NCI-H1694 (cell line): Measurements from ENCODE around the gene CORO2B.
"Not testable (repeated sequence)": the region's sequence is repeated elsewhere in the genome, so short reads cannot be mapped to it uniquely, and the experiment has no call there.

ENCODE experiments used
- DNase-seq: peaks from one replicate; lab custom pipeline; 2025; lab: John Stamatoyannopoulos, UW

CORO2B gene

DNA sequence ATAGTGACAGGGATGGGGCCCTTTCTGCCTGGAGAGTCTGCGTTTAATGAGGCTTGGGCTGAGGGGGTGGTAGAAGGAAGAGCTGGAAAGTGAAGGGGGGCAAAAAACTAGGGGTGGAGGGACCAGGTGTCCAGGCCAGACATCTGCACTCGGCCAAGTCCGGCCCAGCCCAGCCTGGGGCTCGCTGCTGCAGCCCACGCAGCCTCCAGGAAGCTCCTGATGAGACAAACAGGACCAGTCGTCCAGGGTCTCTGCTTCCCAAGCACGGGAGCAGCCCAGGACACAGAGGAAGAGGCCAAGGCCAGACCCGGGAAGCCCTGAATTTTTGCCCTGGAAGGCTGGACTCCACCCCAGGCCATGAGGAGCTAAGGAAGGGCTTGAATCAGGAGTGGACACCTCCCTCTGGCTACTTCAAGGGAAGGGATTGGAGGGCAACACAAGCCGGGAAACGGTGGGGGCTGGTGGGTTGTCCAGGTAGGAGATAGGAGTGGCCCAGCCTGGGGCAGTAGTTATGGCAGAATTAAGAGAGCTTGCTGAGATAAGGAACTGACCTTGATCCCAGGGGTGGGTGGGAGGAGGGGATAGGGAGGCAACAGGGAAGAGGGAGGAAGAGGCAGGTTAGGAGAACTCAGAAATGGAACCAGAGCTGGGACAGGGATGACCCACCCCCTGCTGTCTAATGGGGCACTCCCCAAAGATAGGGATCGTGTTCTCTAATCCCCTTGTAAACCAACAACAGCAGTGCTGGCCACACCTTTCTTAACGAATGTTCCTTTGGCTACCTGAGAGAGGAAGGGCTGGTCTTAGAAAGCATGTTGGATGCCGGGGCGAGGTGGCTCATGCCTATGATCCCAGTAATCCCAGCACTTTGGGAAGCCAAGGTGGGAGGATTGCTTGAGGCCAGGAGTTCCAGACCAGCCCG is 152.4 kb downstream of the CORO2B start:
- DNase-seq = no peak

DNA sequence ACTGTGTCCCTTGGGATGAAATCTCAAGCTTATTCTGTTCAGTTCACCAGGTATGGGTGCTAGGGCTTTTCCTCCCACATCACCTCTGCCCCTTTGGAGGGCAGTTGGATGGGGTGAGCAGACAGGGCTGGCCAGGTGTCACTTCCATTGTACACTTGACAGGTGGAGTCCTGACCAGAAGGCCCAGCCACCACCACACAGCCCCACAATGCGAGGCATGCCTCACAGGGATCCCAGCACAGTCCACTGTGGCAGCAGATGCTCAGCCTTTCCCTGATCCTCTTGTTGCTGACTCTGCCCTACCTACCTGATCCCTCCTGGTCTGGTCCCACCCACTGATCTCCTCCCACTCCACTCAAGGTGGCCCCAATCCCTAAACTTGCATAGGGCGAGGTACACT is 153.7 kb downstream of the CORO2B start:
- no peak for DNase-seq

DNA sequence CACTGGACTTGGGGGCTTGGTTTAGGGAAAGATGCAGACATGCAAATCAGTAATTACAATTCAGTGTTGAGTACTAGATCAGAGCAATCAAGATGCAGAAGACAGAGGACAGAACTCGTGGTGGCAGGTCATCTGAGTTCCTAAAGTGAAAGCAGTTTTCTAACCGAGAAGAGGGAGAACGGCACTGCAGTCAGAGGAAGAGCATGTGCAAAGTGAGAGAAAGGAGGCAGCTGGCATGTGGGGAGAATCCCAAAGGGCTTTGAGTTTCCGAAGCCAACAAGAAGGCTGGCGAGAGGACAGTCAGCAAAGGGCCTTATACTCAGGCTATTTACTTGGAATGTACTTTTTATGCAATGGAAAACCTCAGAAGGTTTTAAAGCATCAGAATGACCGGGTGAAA is 154.9 kb downstream of the CORO2B start:
- no peak for DNase-seq

DNA sequence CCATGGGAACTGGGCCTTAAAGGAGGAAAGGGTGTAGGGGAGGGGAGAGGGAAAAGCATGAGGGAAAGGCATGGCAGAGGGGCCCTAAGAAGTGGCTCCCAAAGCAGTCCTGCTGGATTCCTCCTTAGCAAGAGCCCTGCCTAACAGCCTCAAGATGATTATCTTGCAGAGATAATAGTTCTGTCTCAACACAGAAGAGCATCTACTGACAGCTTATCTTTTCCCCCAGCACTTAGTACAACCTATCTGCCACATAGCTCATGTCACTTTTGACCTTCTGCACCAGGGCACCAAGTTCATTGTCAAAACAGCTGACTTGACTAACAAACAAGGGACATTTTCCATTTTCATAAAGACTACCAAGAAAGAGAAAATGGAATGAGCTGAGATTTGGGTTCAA is 155.6 kb downstream of the CORO2B start:
- no peak for DNase-seq

DNA sequence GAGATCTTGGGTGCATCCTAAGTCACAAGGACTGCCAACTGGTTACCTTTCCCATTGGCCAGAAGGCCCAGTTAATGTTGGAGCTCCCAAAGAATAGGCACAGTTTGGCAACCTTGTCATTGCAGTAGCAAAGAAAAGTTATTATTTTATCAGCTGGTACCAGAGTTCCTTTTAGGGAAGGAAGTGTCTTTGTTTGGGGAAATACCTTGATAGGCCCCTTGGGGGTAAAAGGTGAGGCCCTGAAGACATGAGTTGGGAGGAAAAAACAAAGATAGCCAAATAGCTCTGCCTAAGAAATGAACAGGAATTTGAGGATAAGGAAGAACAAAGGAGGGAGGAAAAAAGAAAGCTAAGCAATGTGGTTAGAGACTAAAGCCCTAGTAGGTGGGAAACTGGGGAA is 156.1 kb downstream of the CORO2B start:
- no peak for DNase-seq

DNA sequence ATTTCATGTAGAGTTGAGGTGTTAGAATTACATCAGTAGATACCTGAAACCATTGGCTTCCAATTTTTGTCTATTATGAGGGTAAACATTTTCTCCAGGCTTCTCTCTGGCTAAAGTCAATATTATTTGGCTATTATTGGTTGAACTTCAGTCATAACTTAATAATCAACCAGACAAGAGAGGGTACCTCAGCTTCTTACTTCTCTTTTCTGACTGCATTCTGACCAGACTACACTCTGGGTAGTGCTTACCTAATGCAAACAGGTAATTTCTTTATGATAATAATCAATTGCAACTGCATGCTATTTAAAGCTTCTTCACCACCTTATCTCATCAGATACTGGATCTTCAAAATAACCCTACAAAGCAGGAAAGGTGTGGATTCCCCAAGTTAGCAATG is 156.8 kb downstream of the CORO2B start:
- DNase-seq = no peak

DNA sequence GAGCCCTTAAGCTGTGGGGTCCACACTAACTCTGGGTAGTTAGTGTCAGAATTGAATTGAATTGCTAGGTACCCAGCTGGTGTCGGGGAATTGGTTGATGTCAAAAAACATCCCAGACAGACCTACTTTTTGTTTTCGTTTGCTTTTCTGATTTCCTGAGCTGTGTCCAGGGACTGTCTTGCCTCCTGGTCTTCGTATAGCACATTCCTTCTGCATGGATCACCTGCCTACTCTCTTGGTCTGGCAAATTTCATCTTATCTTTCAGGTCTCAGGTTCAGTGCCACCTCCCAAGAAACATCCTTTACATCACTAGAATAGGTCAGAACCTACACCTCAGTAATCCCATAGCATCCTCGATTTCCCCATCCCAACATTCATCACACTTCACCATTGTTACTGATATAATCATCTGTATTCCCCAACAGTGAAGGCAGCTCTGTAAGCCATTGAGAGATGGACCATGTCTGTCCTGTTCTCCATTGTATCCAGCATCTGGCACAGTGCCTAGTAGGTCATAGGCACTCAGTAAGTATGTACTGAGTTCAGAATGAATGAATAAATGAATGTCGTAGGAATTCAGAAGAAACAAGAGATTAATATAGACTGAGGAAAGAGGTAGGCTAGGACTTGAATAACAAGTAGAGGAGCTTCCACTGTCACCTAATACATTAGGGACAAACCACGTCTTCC is 160.7 kb downstream of the CORO2B start:
- DNase-seq = no peak

DNA sequence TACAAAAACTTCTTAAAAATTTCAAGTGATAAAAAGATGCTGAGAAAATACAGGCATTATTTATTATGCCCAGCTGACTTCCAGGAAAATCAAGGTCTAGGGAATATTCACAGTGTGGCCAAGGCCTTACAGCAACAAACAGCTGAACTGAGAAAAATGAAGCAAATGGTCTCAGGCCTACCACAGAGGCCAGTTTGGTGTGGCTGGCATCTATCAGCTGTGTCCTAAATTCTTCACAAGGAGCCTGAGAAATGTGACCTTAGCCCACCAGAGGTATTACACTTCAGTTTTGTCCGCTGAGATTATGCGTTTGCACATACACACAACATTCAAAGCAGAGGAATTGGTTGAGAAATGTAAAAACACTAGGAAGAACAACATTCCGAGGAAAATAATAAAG is 164.5 kb downstream of the CORO2B start:
- no peak for DNase-seq

DNA sequence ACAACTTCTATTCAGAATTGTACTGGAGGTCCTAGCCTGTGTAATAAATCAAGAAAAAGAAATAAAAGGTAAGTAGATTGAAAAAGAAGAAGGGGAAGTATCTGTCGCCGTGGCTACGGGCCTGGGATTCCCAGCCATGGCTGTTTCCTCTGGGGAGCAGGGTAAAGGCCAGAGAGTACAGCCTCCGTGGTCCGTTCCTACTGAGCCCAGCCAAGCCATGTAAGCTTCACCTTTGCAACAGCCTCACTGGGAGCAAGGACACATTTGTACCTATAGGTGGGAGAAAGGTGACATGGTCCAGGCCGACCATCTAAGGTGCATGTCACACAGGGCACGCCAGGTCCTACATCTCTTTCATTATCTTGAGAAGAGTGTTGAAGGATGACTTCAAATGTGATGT is 170.6 kb downstream of the CORO2B start:
- DNase-seq = no peak

DNA sequence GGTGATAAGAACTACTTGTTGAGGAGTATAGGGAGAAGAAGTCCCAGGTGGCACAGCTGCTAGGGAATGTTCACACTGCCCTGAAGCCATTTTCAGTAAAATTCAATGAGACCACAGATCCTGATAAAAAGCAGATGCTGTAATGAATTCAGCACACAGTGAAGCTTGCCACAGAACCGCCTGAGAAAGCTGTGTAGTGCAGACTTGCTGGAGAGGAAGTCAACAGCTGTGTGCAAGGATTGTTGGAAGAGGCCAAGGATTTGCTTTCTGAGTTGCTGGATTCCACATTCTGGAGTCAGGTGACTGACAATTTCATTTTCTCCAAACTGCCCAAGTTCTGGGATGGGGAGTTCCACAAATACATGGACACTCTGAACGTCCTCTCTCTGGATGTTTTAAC is 171.0 kb downstream of the CORO2B start:
- DNase-seq = no peak

DNA sequence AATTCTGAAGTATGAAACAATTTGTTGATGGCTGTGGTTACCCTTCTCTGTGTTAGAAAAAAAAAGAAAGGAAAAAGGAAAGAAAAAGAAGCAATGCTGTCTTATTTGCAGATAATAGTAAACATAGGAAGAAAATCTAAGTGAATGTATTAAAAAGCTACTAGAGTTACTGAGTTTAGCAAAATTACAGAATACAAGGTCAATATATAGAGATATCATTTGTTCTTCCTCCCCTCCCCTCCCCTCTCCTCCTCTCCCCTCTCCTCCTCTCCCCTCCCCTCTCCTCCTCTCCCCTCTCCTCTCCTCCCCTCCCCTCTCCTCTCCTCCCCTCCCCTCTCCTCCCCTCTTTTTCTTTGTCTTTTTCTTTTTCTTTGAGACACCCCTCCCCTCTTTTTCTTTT is 172.8 kb downstream of the CORO2B start:
- no peak for DNase-seq

DNA sequence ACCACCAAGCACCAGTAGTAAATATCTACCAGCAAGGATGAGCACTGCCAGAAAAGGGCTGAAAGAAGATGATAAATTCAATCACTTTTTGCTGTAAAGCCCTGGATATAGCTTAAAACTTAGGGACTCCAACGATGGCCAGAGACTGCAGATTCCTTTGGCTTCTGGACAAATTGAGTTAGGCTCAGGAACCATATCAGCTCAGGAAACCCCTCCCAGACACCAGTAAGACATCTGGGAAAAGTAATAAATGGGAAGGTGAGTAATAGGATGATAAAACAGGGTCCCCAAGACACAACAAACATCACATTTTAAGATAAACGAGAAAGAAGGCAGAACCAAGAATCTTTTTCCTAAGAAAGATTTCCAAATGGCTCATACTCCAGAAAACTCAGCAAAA is 176.9 kb downstream of the CORO2B start:
- DNase-seq = no peak

DNA sequence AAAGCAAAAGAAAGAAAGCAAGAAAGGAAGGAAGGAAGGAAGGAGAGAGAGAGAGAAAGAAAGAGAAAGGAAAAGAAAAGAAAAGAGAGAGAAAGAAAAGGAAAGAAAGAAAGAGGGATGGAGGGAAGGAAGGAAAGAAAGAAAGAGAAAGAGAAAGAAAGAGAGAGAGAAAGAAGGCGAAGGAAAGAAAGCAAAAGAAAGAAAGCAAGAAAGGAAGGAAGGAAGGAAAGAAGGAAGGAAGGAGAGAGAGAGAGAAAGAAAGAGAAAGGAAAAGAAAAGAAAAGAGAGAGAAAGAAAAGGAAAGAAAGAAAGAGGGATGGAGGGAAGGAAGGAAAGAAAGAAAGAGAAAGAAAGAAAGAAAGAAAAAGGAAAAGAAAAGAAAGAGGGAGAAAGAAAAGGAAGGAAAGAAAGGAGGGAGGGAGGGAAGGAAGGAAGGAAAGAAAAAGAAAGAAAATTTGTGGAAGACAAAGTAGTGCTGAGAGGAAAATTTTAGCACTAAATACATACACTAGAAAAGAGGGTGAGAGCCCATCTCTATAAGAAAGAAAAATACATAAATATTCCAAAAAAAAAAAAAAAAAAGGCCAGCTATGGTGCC is 181.3 kb downstream of the CORO2B start:
- not testable (repeated sequence) for DNase-seq

DNA sequence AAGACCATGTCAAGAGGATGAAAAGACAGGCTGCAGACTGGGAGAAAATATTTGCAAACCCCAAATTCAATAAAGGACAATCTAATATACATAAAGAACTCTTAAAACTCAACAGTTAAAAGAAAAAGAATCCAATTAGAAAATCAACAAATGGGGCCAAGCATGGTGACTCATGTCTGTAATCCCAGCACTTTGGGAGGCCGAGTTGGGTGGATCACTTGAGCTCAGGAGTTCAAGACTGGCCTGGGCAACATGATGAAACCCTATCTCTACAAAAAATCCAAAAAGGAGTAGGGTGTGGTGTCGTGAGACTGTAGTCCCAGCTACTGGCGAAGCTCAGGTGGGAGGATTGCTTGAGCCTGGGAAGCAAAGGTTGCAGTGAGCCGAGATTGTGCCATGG is 184.3 kb downstream of the CORO2B start:
- DNase-seq = no peak

DNA sequence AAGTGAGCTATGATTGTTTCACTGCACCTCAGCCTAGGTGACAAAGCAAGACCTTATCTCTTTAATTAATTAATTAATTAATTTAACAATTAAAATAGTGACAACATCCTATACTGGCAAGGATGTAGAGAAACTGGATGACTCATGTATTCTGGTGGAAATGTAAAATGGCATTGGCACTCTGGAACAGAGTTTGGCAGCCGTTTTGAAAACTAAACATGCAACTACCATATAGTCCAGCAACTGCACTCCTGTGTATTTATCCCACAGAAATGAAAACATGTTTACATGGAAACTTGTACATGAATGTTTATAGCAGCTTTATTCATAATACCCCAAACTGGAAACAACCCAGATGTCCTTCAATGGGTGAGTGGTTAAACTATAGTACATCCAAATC is 185.3 kb downstream of the CORO2B start:
- no peak for DNase-seq

DNA sequence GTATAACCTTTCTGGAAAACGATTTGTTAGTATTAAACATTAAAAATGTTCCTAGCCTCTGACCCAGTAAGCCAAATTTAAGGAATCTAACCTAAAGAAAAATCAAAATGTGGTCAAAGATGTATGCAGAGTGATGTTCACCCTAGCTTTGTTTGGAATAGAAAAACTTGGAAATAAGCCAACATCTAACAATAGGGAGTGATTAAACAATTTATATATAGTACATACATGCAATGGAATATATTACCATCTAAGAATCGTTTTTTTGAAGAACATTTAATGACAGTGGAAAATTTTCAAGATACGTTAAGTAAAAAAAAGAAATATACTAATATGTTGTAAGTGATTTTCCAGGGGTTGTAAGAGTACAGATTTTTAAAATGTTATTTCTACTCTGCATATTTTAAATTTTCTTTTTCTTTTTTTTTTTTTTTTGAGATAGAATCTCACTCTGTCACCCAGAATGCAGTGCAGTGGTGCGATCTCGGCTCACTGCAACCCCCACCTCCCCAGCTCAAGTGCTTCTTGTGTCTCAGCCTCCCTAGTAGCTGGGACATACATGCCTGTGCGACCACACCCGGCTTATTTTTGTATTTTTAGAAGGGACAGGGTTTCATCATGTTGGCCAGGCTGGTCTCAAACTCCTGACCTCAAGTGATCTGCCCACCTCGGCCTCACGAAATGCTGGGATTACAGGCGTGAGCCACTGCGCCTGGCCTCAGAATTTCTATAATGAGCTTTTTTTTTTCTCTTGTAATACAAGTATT is 187.0 kb downstream of the CORO2B start:
- no peak for DNase-seq

DNA sequence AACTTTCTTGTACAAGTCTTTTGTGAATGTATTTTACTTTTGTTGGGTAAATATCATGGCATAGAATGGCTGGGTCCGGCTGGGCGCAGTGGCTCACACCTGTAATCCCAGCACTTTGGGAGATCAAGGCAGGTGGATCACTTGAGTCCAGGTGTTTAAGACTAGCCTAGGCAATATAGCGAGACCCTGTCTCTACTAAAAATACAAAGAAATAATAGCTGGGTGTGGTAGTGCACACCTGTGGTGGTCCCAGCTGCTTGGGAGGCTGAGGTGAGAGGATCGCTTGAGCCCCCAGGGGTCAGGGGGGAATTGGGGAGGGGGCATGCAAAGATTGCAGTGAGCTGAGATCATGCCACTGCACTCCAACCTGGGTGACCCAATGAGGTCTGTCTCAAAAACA is 189.0 kb downstream of the CORO2B start:
- no peak for DNase-seq

DNA sequence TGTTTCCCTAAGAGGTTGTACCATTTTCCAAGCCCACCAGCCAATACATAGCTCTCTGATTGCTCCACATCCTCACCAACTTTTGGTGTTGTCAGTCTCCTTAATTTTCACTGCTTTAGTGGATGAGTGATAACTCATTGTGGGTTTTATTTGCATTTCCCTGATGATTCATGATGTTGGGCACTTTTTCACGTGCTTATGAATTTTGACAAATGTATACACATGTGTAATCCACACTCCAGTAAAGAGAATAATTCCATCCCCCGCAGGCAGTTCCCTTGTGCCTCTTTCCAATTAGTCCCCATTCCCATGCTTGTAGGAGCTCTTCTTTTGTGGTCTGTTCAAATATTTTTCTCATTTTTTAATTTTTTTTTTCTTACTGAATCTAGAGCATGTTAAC is 189.5 kb downstream of the CORO2B start:
- DNase-seq = no peak

DNA sequence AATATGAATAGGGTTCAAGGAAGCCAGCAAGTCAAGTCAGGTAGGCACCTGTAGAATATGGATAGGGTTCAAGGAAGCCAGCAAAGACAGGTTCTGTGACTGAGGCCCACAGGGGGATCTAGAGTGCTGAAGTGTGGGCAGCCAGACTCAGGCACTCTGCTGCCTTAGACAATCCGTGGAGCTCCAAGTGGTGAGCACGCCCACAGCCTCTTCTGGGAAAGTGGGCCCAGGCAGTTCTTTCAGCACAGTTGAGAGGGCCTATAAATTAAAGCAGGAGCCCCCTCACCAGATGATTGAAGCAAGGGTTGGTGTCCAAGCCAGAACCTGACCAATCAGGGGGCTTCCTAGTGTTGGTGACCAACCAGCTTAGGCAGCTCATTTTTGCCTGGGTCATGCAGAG is 190.9 kb downstream of the CORO2B start:
- DNase-seq = no peak

DNA sequence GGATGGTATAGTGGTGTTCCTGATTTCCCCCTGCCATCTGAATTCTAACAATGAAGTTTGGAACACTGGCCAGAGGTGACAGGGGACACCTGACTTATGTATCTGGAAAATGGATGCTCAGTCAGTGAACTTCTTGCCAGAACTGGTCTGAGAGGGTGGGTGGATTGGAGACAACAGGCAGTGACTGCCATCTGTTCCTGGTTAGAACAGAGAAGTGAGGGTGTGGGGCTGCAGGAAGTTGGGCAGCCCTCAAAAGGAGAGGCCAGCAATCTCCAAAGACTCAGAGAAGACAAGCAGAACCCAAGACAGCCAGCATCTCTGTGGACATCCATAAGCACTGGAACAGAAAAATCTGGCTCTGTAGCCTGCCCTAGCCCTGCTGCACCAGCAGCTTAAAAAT is 191.4 kb downstream of the CORO2B start:
- no peak for DNase-seq

DNA sequence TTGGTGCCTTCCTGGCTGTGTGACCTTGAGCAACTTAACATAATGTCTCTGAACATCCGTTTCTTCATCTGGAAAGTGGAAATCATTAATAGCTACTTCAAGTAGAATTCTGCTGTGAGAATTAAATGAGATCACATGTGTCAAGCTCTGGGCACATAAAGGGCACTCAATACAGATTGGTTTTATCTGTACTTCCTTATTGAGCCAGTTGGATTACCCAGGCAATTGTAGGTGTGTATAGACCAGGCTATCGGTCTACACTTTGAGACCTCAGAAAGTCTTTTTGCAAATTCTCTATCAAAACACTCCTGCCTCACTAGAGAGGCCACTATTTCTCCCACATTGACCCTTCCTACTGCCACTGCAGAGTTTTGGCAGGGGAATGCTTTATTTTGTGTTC is 194.2 kb downstream of the CORO2B start:
- DNase-seq = no peak

DNA sequence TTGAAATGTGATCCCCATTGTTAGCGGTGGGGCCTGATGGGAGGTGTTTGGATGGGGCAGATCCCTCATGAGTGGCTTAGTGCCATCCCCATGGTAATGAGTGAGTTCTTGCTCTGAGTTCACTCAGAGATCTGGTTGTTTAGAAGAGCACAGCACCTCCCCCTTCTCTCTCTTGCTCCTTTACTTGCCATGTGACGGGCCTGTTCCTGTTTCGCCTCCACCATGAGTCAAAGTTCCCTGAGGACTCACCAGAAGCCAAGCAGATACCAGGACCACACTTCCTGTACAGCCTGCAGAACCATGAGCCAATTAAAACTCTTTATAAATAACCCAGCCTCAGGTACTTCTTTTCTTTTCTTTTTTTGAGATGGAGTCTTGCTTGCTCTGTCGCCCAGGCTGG is 195.3 kb downstream of the CORO2B start:
- no peak for DNase-seq
